Measurements from ENCODE around the gene SP100. TPM values are rescaled to one million over a fixed set of nuclear protein-coding genes. Genes with fewer than 3 reads are reported as not detected.

SP100 gene
- total RNA-seq, 1 experiment from 2014 or later = 60.3 TPM

- no peak for DNase-seq (ENCODE audit: low read depth)
These were observed 124.3 kb downstream of the SP100 start for GRCh38 chr2:230540332-230540731.

DNA sequence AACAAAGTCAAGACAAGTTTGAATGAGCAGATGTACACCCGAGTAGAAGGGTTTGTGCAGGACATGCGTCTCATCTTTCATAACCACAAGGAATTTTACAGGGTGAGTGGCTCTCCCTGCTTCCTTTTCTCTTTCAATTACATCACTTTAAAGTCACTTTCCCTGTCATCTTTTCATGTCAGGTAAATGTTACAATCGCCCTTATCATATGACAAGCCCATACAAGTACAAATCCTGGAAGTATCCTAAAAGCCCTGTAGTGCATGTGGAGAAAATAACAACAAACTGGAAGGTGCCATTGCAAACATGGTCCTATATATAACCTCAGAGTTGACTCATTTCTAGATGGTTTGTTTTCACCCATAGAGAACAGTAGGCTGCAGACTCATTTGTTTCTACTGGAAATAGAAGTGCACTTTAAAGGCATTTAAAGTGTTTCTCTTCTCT, 126.0 kb downstream of the SP100 start:
- DNase-seq (ENCODE audit: low read depth) = peak; percentile 59

- DNase-seq (ENCODE audit: low read depth) = no peak
These were observed 126.8 kb downstream of the SP100 start for GRCh38 chr2:230542751-230543150.

DNA sequence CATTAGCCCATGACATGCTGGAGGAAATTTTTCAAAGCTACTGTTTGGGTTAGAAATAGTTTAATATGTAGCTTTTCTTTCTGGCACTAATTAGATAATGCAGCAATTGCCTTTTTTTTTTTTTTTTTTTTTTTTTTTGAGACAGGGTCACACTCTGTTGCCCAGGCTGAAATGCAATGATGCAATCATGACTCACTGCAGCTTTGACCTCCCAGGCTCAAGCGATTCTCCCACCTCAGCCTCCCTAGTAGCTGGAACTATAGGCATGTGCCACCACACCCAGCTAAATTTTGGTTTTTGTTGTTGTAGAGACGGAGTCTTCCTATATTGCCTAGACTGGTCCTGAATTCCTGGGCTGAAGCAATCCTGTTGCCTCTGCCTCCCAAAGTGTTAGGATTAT, 136.2 kb downstream of the SP100 start:
- DNase-seq (ENCODE audit: low read depth) = peak; percentile 38

- DNase-seq (ENCODE audit: low read depth) = no peak
These were observed 141.1 kb downstream of the SP100 start for GRCh38 chr2:230557065-230557464.

DNA sequence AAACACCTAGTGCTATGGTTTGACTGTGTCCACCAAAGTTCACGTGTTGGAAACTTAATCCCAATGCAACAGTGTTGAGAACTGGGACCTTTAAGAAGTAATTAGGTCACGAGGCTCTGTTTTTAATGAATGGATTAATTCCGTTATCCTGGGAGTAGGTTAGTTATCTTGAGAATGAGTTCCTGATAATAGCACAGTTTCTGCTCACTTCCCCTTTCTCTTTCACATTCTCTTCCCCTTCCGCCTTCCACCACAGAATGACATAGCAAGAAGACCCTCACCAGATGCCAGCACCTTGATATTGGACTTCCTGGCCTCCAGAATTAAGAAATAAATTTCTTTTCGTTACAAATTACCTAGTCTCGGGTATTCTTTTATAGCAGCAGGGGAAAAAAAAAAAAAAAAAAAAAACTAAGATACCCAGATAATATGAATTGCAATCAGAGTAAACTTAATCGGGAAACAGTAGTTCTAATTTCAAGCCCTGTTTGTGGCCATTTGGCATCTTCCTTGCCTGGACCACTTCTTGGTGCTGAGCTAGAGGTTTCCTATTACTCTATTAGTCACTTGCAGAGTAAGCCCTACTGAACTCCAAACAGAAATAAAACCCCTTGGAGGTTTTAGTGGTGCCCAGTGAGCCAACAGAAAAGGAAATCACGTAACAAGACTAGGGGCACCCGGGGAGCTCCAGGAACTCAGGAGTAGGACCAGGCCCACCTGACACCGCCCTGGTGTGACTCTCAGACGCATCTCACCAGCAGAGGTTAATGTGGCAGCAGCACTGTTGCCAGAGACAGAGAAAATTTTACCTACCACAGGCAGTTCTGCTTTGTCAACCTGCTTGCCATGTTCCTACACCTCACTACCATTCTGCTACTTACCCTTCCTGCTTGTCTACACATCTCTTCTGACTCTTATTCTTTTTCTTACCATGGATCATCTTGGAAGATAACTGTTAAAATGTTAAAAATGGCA, 149.1 kb downstream of the SP100 start:
- peak; percentile 13 for DNase-seq (ENCODE audit: low read depth)

DNA sequence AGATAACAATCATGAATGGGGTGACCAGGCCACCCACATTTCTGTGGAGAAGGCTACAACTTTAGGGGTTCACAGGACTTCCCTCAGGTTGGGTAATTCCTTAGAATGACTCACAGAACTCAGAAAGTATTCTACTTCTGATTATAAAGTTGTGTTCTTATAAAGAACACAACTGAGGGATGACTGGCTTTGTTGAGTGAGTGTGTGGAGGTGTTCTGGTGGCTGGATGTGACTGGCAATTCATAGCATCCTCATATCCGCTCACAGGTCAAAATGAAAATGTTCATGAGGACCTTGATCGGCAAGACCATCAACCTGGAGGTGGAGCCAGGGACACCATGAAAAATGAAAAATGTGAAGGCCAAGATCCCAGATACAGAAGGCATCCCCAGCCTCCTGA, 153.3 kb downstream of the SP100 start:
- no peak for DNase-seq (ENCODE audit: low read depth)

- DNase-seq (ENCODE audit: low read depth) = no peak
These were observed 155.0 kb downstream of the SP100 start for GRCh38 chr2:230570987-230571386.

DNA sequence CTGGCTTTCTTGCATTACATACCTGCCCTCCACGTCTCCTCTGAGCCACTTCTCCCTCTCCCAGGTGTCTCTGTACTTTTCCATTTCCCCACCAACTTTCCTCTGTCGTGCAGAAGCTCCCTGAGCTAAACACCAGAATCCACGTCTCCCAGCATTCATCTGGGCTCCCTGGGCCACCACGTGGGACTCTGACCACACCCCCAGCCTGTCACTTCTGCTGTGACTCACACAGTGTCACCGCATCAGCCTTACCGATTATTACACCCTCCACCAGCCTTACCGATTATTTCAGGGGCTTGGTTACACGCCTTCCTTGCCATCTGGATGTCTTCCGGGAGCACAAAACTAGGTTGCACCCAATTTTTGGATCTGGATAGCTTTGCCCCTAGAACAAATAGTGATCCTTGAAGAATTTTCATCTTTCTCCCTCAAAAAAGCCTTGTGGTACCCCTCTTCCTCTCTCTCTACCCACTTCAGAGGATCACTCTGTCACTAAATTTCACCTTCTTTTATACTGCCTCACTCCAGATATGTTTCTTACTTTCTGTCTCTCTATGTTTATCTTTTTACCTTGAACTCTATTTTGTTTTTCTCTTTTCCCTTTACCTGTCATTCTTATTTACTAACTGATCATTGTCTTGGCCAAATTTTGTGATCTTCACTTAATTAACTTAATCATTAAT, 159.8 kb downstream of the SP100 start:
- DNase-seq (ENCODE audit: low read depth) = peak; percentile 24

GRCh38 chr2:230577114-230577513, 161.1 kb downstream of the SP100 start:
- DNase-seq (ENCODE audit: low read depth) = no peak

GRCh38 chr2:230578106-230578505, 162.1 kb downstream of the SP100 start:
- DNase-seq (ENCODE audit: low read depth) = peak; percentile 74

- DNase-seq (ENCODE audit: low read depth) = peak; percentile 93
These were observed 166.9 kb downstream of the SP100 start for GRCh38 chr2:230582851-230583283.

- DNase-seq (ENCODE audit: low read depth) = no peak
These were observed 167.6 kb downstream of the SP100 start for GRCh38 chr2:230583581-230583980.

- no peak for DNase-seq (ENCODE audit: low read depth)
These were observed 170.5 kb downstream of the SP100 start for GRCh38 chr2:230586328-230586982.

DNA sequence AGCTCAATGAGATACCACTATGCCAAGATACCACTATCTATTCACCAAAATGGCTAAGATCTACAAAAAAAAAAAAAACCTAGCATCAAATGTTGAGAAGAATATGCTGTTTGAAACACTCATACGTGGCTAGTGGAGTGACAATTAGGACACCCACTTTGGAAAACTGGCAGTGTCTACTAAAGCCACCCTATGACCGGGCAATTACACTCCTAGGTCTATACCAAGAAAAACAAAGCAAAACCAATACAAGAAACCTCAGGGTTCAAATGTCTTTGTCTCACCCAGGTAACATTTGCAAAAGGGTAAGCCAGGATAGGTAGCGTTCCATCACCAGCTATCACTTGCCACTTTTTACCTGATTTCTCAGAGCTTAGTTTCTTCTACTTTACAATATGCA, 173.0 kb downstream of the SP100 start:
- no peak for DNase-seq (ENCODE audit: low read depth)

DNA sequence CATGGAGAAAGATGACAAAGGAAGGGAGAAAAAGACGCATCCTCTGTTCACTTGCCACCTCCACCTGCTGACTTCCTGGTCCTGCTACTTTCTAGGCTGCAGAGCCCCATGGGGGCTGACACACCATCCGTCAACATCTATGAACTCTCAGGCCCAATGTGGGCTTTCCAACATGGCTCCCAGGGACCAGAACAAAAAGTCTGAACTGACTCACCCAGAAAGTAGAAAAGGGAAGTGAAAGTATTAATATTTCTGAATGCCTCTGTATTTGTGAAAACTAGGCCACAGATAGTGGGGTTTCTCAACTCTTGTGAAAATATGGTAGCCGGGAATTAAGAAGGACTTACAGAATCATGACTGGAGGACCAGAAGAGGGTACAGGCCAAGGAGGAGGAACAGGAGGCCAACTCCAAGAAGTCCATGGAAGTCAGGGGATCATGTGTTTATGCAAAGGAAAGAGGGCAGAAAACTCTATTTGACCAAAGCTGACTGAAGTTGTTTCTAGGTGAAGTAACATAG, 173.6 kb downstream of the SP100 start:
- no peak for DNase-seq (ENCODE audit: low read depth)

- no peak for DNase-seq (ENCODE audit: low read depth)
These were observed 174.3 kb downstream of the SP100 start for GRCh38 chr2:230590333-230590732.

DNA sequence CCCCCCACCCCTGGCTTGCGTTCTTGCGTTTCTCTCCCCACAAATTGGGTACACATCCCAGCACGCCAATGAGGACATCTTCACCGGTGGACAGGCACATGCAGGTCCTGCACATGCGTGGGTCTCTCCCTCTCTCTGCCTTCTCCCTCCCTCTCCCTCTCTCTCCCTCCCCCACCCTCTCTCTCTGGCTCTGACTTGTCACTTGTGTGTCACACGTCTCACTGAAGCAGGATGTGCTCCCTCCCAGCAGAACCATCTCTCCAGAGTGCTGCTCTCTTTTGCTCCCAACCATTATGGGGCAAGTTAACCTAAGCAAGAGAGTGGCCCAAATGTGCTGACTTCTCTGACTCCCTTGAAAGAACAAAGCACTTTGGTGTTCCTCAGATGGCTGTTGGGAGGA, 175.8 kb downstream of the SP100 start:
- DNase-seq (ENCODE audit: low read depth) = no peak

DNA sequence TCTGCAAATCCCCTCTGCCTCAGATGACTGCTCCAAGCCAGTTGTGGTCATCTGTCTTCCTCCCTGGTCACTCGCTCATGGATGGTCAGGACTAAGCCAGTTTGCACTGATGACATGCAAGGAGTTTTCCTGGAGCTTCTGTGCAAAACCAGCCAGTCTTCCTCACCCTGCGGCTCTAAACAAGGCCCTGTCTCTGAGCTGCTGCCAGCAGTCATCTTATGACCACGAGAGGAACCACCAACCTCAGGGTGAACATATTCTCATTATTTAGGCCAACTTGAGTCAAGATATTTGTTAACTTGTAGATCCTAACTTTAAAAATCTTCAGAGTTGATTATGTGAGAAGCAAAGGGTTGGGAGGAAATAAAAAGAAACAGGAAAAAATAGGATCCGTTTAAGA, 176.8 kb downstream of the SP100 start:
- DNase-seq (ENCODE audit: low read depth) = no peak

Data from HT1080 (cell line).